Measurements from ENCODE around the gene SRGAP1. TPM values are rescaled to one million over a fixed set of nuclear protein-coding genes. Genes with fewer than 3 reads are reported as not detected.

The SRGAP1 gene
- total and polyA plus RNA-seq, 9 of the 15 experiments (the other 6 are each of a cell fraction or from before 2014, with no cell fraction given): 0.01 to 0.13 (median 0.04) TPM; not detected in 3

GRCh38 chr12:63815482-63815852, 29.0 kb upstream of the SRGAP1 start (continued):
- TF ChIP-seq ZNF609 (CRISPR knock-in tag; IDR thresholded peaks at IDR 0.05; ENCODE audit: borderline replicate concordance) (no peak), PTRF (tag; IDR thresholded peaks at IDR 0.05) (no peak)

- H2AFZ ChIP-seq (ENCODE audit: low read depth, low read length): no peak overlapping the region
- no peaks in the 10 kb centered on the region for H3K9me1 ChIP-seq (ENCODE audit: control insufficient read depth, insufficient read depth, low read length)
- H3K9me3 ChIP-seq (replicated peaks; ENCODE audit: control insufficient read depth, insufficient read depth, low read depth, low read length): no peaks in the 10 kb centered on the region
- no peak overlapping the region for H3K4me2 ChIP-seq (ENCODE audit: insufficient read depth, low read length)
- no peaks in the 10 kb centered on the region for H3K36me3 ChIP-seq (ENCODE audit: control insufficient read depth, insufficient read depth, low read length)
- BruUV-seq (replicated peaks): no TSS peak
- H3K4me3 ChIP-seq: no peak overlapping the region
- H4K20me1 ChIP-seq (replicated peaks; ENCODE audit: control insufficient read depth, insufficient read depth, low read length): no peaks in the 10 kb centered on the region
- no peaks in the 10 kb centered on the region for H3K79me2 ChIP-seq (ENCODE audit: control insufficient read depth, insufficient read depth, low read length)
- no peak for ATAC-seq
- no peak for FAIRE-seq
- intact Hi-C loops (cut with micrococcal nuclease): no loop called here
- no peak overlapping the region for H3K9ac ChIP-seq (ENCODE audit: insufficient read depth in 1 of 2, low read depth in 2 of 2, low read length in 2 of 2)
- ChIA-PET POLR2A (no interaction called here), CTCF (ENCODE audit: low intra/inter-chr PET ratio) (no interaction called here)
- no peak for DNase-seq (ENCODE audit: extremely low read depth in 1 of 4, low spot score in 3 of 4)
- peaks cover 0 to 11% of the 10 kb centered on the region in 2 experiments; a peak in 2 of 5 replicates for H3K27me3 ChIP-seq (ENCODE audit: control insufficient read depth in 2 of 2, insufficient read depth in 2 of 2, low read length in 2 of 2)
- no peaks in the 10 kb centered on the region for H3K4me1 ChIP-seq (replicated peaks in 1 of 2; ENCODE audit: control insufficient read depth in 2 of 2, insufficient read depth in 2 of 2, low read length in 2 of 2)
- WGBS (ENCODE audit: insufficient coverage, low coverage, missing lambda C conversion rate): 1% methylated on average over 6 of the region's 6 CpGs
- in situ Hi-C loops (cut with MboI): loop anchor here (25.0 kb wide), 1 partner anchor 404 kb away; no protein-coding TSS in a partner anchor
- H3K27ac ChIP-seq (ENCODE audit: extremely low read depth, low read depth, low read length): no peak overlapping the region
- TF ChIP-seq ZFP91 (CRISPR knock-in tag; IDR thresholded peaks at IDR 0.05) (no peak), NR4A1 (CRISPR knock-in tag; IDR thresholded peaks at IDR 0.05) (no peak), NR4A1 (tag; IDR thresholded peaks at IDR 0.05) (no peak), BRF1 (IDR thresholded peaks at IDR 0.05; ENCODE audit: borderline replicate concordance, extremely low read depth, insufficient read length) (no peak), ZBTB5 (IDR thresholded peaks at IDR 0.05) (no peak), POLR2G (IDR thresholded peaks at IDR 0.05; ENCODE audit: low read depth, low read length) (no peak), HMBOX1 (IDR thresholded peaks at IDR 0.05) (no peak), FOXK1 (CRISPR knock-in tag; IDR thresholded peaks at IDR 0.05; ENCODE audit: borderline replicate concordance) (no peak), NFIX (CRISPR knock-in tag; IDR thresholded peaks at IDR 0.05; ENCODE audit: low read depth) (no peak), PURB (CRISPR knock-in tag; IDR thresholded peaks at IDR 0.05; ENCODE audit: low read depth) (no peak)
These were observed 28.5 kb upstream of the SRGAP1 start for GRCh38 chr12:63816031-63816430.

All from K562 (cell line).